Activated T-helper 1 cell treated with Interleukin-2 at 50 U/mL for 16 hours (primary cell): ENCODE results near the gene CYP1B1.

Experiments used
- DNase-seq: peaks from one replicate; pipeline ENCODE4 v3.0.0-alpha.2; 2020; ENCODE audit warnings: low read depth

The CYP1B1 gene

GRCh38 chr2:38074764-38075506 is 1.0 kb downstream of the CYP1B1 start:
- DNase-seq = no peak

GRCh38 chr2:38074058-38074763 is 1.7 kb downstream of the CYP1B1 start:
- no peak for DNase-seq

GRCh38 chr2:38073211-38074057 is 2.5 kb downstream of the CYP1B1 start:
- DNase-seq = no peak

GRCh38 chr2:38070438-38070837 is 5.5 kb downstream of the CYP1B1 start:
- DNase-seq = no peak

- DNase-seq = no peak
Measured at GRCh38 chr2:38068234-38068633, 7.7 kb downstream of the CYP1B1 start.

GRCh38 chr2:38066421-38067115 is 9.4 kb downstream of the CYP1B1 start:
- no peak for DNase-seq

GRCh38 chr2:38065502-38066135 is 10.3 kb downstream of the CYP1B1 start:
- DNase-seq = no peak

GRCh38 chr2:38064801-38065501 is 11.0 kb downstream of the CYP1B1 start:
- DNase-seq = no peak

GRCh38 chr2:38060236-38061018 is 15.5 kb downstream of the CYP1B1 start:
- no peak for DNase-seq

- DNase-seq = no peak
Measured at GRCh38 chr2:38057651-38058410, 18.1 kb downstream of the CYP1B1 start.

GRCh38 chr2:38056216-38056615 is 19.7 kb downstream of the CYP1B1 start:
- no peak for DNase-seq

- no peak for DNase-seq
Measured at GRCh38 chr2:38045811-38046210, 30.1 kb downstream of the CYP1B1 start.

GRCh38 chr2:38039121-38039910 is 36.6 kb downstream of the CYP1B1 start:
- DNase-seq = no peak

GRCh38 chr2:38038682-38039081 is 37.3 kb downstream of the CYP1B1 start:
- no peak for DNase-seq

GRCh38 chr2:38037757-38038621 is 38.0 kb downstream of the CYP1B1 start:
- DNase-seq = no peak

- no peak for DNase-seq
Measured at GRCh38 chr2:38037325-38037724, 38.6 kb downstream of the CYP1B1 start.

GRCh38 chr2:38035968-38036367 is 40.0 kb downstream of the CYP1B1 start:
- DNase-seq = no peak

GRCh38 chr2:38033646-38034045 is 42.3 kb downstream of the CYP1B1 start:
- DNase-seq = no peak
